Measurements from ENCODE around the gene EPHA1. TPM values are rescaled to one million over a fixed set of nuclear protein-coding genes. Genes with fewer than 3 reads are reported as not detected.
A peak's percentile ranks its signal among the peaks of the same experiment; 100 is the strongest.

Gene EPHA1
- total and polyA plus RNA-seq, 10 donors, result 0.80 to 4.5 (median 2.3) TPM

DNA sequence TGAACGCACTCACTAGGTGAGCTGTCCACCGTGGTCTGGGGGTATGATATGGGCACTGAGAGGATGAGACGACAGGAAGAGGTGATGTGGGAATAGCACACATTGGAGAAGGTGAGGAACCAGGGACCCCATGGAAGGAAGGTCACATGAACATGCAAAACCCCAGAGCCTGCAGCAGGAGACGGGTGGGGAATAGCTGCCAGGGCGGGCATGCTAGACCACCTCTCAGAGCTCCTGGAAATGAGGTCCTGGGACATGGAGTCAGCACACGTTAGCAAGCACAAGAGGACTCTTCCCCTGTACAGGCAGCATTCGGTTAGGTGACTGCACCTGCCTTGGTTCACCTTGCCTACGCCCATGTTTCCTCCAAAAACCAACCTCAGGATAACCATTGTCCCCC, 54.3 kb downstream of the EPHA1 start:
- intact Hi-C loops (cut with DNase I; ENCODE audit: low total_unique reads), result no loop called here
- DNase-seq, result no peak
- 86 to 94% (median 87%) methylated on average over 8 of the region's 8 CpGs for WGBS, 5 donors

DNA sequence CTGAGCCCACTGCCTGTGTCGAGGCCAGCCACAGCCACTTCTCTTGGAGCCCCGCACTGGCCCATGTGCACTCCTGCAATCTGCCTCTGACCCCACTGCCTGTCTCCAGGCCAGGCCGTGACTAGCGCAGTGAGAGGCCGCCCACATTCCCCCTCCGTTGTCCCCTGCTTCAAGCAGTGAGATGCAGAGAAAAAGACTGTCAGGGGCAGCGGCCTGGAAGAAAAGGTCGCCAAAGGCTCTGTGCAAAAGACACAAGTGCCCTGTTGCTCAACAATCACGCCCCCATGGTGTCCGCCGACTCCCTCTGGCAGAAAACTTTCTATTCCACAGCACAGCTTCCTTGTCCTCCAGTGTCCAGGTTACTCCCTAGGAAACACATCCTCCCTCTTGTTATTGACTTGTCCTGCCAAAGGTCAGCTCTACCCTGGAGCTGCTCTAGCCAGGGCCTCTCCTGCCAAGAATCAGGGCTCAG, 56.1 kb downstream of the EPHA1 start:
- no peaks in the 10 kb centered on the region for H3K36me3 ChIP-seq
- WGBS, 5 donors, result 74 to 83% (median 78%) methylated on average over 11 of the region's 11 CpGs
- no peak for DNase-seq
- H3K4me1 ChIP-seq, result no peaks in the 10 kb centered on the region
- intact Hi-C loops (cut with DNase I; ENCODE audit: low total_unique reads), result no loop called here
- no peak overlapping the region for H3K27ac ChIP-seq
- peak in 2 of 3 donors; percentile 45 to 61 for TF ChIP-seq POLR2AphosphoS5 (IDR thresholded peaks at IDR 0.05)
- TF ChIP-seq, protein P1, sequence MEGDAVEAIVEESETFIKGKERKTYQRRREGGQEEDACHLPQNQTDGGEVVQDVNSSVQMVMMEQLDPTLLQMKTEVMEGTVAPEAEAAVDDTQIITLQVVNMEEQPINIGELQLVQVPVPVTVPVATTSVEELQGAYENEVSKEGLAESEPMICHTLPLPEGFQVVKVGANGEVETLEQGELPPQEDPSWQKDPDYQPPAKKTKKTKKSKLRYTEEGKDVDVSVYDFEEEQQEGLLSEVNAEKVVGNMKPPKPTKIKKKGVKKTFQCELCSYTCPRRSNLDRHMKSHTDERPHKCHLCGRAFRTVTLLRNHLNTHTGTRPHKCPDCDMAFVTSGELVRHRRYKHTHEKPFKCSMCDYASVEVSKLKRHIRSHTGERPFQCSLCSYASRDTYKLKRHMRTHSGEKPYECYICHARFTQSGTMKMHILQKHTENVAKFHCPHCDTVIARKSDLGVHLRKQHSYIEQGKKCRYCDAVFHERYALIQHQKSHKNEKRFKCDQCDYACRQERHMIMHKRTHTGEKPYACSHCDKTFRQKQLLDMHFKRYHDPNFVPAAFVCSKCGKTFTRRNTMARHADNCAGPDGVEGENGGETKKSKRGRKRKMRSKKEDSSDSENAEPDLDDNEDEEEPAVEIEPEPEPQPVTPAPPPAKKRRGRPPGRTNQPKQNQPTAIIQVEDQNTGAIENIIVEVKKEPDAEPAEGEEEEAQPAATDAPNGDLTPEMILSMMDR (IDR thresholded peaks at IDR 0.05 in 8 of 11, conservative IDR thresholded peaks at IDR 0.05 in 3 of 11), result no peak
- H3K27me3 ChIP-seq (replicated peaks in 1 of 7), result peaks cover 0 to 19% (median 0%) of the 10 kb centered on the region in 7 donors
- H3K4me3 ChIP-seq, result no peak overlapping the region
- no peaks in the 10 kb centered on the region for H3K9me3 ChIP-seq

More for the DNA sequence above, 54.3 kb downstream of the EPHA1 start:
- no peaks in the 10 kb centered on the region for H3K36me3 ChIP-seq
- H3K4me1 ChIP-seq, result no peaks in the 10 kb centered on the region
- H3K27me3 ChIP-seq (replicated peaks in 1 of 7), result peaks cover 0 to 25% (median 0%) of the 10 kb centered on the region in 7 donors
- H3K4me3 ChIP-seq, result no peak overlapping the region
- H3K27ac ChIP-seq, result no peak overlapping the region
- no peaks in the 10 kb centered on the region for H3K9me3 ChIP-seq
- TF ChIP-seq, protein P1 (IDR thresholded peaks at IDR 0.05 in 8 of 11, conservative IDR thresholded peaks at IDR 0.05 in 3 of 11), result no peak
- no peak for TF ChIP-seq POLR2AphosphoS5 (IDR thresholded peaks at IDR 0.05)

DNA sequence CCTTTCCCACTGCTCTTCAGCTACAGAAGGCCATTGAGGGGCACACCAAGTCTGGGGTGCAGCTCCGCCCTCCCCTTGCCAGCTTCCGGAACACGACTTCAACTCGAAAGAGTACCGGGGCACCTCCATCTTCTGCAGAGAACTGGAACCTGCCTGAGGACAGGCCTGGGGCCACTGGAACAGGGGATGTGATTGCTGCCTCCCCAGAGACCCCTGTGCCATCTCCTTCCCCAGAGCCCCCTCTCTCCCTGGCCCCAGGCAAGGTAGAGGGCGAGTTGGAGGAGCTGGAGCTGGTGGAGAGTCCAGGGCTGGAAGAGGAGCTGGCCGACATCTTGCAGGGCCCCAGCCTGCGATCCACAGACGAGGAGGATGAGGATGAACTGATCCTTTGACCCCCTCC, 57.1 kb downstream of the EPHA1 start:
- no peaks in the 10 kb centered on the region for H3K4me1 ChIP-seq
- H3K27ac ChIP-seq, result no peak overlapping the region
- H3K9me3 ChIP-seq, result no peaks in the 10 kb centered on the region
- H3K36me3 ChIP-seq, result no peaks in the 10 kb centered on the region
- 80 to 93% (median 88%) methylated on average over 9 of the region's 9 CpGs for WGBS, 5 donors
- no peak overlapping the region for H3K4me3 ChIP-seq
- no peak for DNase-seq
- TF ChIP-seq, protein P1 (IDR thresholded peaks at IDR 0.05 in 8 of 11, conservative IDR thresholded peaks at IDR 0.05 in 3 of 11), result no peak
- TF ChIP-seq POLR2AphosphoS5 (IDR thresholded peaks at IDR 0.05) (no peak), POLR2A (IDR thresholded peaks at IDR 0.05) (no peak)
- peaks cover 0 to 21% (median 0%) of the 10 kb centered on the region in 7 donors for H3K27me3 ChIP-seq (replicated peaks in 1 of 7)
- intact Hi-C loops (cut with DNase I; ENCODE audit: low total_unique reads), result no loop called here

DNA sequence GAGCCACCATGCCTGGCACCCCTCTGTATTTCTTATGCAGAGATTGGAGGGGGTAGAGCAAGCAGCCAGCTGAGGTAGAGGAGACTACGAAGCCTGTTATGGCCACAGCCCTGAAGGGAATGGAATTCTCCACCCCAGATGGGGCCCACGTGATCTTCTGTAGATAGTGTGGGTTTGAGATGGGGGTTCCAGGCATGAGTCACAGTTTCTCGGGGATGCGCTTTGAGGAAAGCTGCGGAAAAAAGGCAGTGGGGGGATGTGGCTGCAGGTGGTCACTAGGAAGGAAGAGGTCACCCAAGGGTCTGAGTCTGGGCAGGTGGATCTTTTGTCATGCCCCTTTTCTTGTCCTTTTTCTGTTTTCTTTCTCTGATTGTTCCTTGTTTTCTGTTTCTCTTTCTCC, 57.6 kb downstream of the EPHA1 start:
- H3K27me3 ChIP-seq (replicated peaks in 1 of 7), result peaks cover 0 to 26% (median 0%) of the 10 kb centered on the region in 7 donors
- H3K27ac ChIP-seq, result no peak overlapping the region
- no peaks in the 10 kb centered on the region for H3K9me3 ChIP-seq
- no peak overlapping the region for H3K4me3 ChIP-seq
- no peaks in the 10 kb centered on the region for H3K4me1 ChIP-seq
- DNase-seq, result no peak
- no peaks in the 10 kb centered on the region for H3K36me3 ChIP-seq
- 75 to 85% (median 77%) methylated on average over 5 of the region's 5 CpGs for WGBS, 5 donors
- TF ChIP-seq POLR2AphosphoS5 (IDR thresholded peaks at IDR 0.05) (no peak), POLR2A (IDR thresholded peaks at IDR 0.05) (no peak)
- TF ChIP-seq, protein P1 (IDR thresholded peaks at IDR 0.05 in 8 of 11, conservative IDR thresholded peaks at IDR 0.05 in 3 of 11), result no peak
- intact Hi-C loops (cut with DNase I; ENCODE audit: low total_unique reads), result no loop called here
